Neutrophil (primary cell): ENCODE data around the gene SAGE1.
"Not testable (repeated sequence)": the region's sequence is repeated elsewhere in the genome, so short reads cannot be mapped to it uniquely, and the experiment has no call there.

Source experiments
- H3K27ac ChIP-seq: fragments of 200-600 bp; sonication (generic); 2 replicates; pipeline ENCODE4 v1.5.1; 2016; ENCODE audit warnings: mild to moderate bottlenecking, moderate library complexity
- H3K27me3 ChIP-seq: fragments of 200-600 bp; sonication (generic); 2 replicates; pipeline ENCODE4 v1.6.0; 2016; ENCODE audit warnings: mild to moderate bottlenecking
- H3K36me3 ChIP-seq: fragments of 200-600 bp; sonication (generic); 2 replicates; pipeline ENCODE4 v1.5.1; 2017
- H3K4me1 ChIP-seq, 2 experiments: fragments of 200-600 bp in 1 of 2; sonication (generic) in 1 of 2; 1 replicate in 1 of 2; 2 replicates in 1 of 2; pipeline versions ENCODE4 v1.5.1 to v1.6.1; 2013 to 2016; ENCODE audit warnings: low read depth in 1 of 2, low read length in 1 of 2, mild to moderate bottlenecking in 1 of 2, moderate library complexity in 1 of 2; ENCODE audit not compliant: control insufficient read depth in 1 of 2, insufficient read depth in 1 of 2
- H3K4me3 ChIP-seq, 2 experiments: fragments of 200-600 bp in 1 of 2; sonication (generic) in 1 of 2; 1 replicate in 1 of 2; 2 replicates in 1 of 2; pipeline ENCODE4 v1.5.1; 2013 to 2016; ENCODE audit warnings: low read depth in 1 of 2, low read length in 1 of 2, mild to moderate bottlenecking in 1 of 2, moderate library complexity in 1 of 2
- H3K9me3 ChIP-seq: fragments of 200-600 bp; sonication (generic); 2 replicates; pipeline ENCODE4 v1.5.1; 2016
- CTCF ChIP-seq: fragments of 200-600 bp; sonication (generic); IDR thresholded peaks from 2 replicates; pipeline ENCODE4 v1.5.1; 2016; ENCODE audit warnings: antibody characterized with exemption

Gene SAGE1

GRCh38 chrX:135893294-135893817 is at the start of gene SAGE1, which contains the start of gene CT45A10:
Gene SAGE1 (plus strand): TSS chrX:135893716. CDS start chrX:135896243, 2,527 bp downstream.
Gene CT45A10 (minus strand): TSS chrX:135893444. CDS start chrX:135885344, 8,100 bp downstream.
- Histone ChIP-seq H3K27ac (no peak within 1 kb of the TSS), H3K9me3 (no peaks in the 10 kb centered on the region), H3K4me1 (no peaks in the 10 kb centered on the region), H3K4me3 (no peak within 1 kb of the TSS), H3K27me3 (no peaks in the 10 kb centered on the region), H3K36me3 (no peaks in the 10 kb centered on the region)
- no peak for TF ChIP-seq CTCF

GRCh38 chrX:135854438-135854837 is 39.1 kb upstream of the SAGE1 start, which contains the start of gene CT45A8:
Gene CT45A8 (minus strand): TSS chrX:135854538. CDS start chrX:135850783, 3,755 bp downstream.
- H3K4me3 ChIP-seq, H3K4me1 ChIP-seq, H3K27ac ChIP-seq: not testable (repeated sequence)

GRCh38 chrX:135871712-135872111 is 21.8 kb upstream of the SAGE1 start, which contains the start of gene CT45A9:
Gene CT45A9 (minus strand): TSS chrX:135871812. CDS start chrX:135868061, 3,751 bp downstream.
- not testable (repeated sequence) for H3K27ac ChIP-seq, H3K27me3 ChIP-seq, H3K4me1 ChIP-seq, H3K36me3 ChIP-seq, H3K4me3 ChIP-seq, H3K9me3 ChIP-seq

More at GRCh38 chrX:135854438-135854837, 39.1 kb upstream of the SAGE1 start, which contains the start of gene CT45A8:
- H3K36me3 ChIP-seq, H3K9me3 ChIP-seq, H3K27me3 ChIP-seq: not testable (repeated sequence)

- H3K9me3 ChIP-seq, H3K36me3 ChIP-seq, H3K4me1 ChIP-seq, H3K4me3 ChIP-seq, H3K27me3 ChIP-seq, H3K27ac ChIP-seq: not testable (repeated sequence)
Observed at GRCh38 chrX:135882741-135883140, 10.8 kb upstream of the SAGE1 start.

GRCh38 chrX:135888230-135888629 is 5.3 kb upstream of the SAGE1 start:
- H3K4me3 ChIP-seq, H3K27ac ChIP-seq, H3K9me3 ChIP-seq, H3K36me3 ChIP-seq, H3K27me3 ChIP-seq, H3K4me1 ChIP-seq: not testable (repeated sequence)

GRCh38 chrX:135888976-135889375 is 4.5 kb upstream of the SAGE1 start:
- not testable (repeated sequence) for H3K27me3 ChIP-seq

GRCh38 chrX:135890087-135890585 is 3.4 kb upstream of the SAGE1 start:
- H3K4me3 ChIP-seq, result no peak overlapping the region
- H3K4me1 ChIP-seq, result no peaks in the 10 kb centered on the region
- no peaks in the 10 kb centered on the region for H3K27me3 ChIP-seq
- H3K36me3 ChIP-seq, result no peaks in the 10 kb centered on the region
- no peak overlapping the region for H3K27ac ChIP-seq
- TF ChIP-seq CTCF, result no peak
- H3K9me3 ChIP-seq, result no peaks in the 10 kb centered on the region

More at GRCh38 chrX:135888976-135889375, 4.5 kb upstream of the SAGE1 start:
- H3K36me3 ChIP-seq, H3K4me1 ChIP-seq, H3K27ac ChIP-seq, H3K4me3 ChIP-seq, H3K9me3 ChIP-seq: not testable (repeated sequence)

- no peaks in the 10 kb centered on the region for H3K4me1 ChIP-seq
- H3K36me3 ChIP-seq, result no peaks in the 10 kb centered on the region
- H3K9me3 ChIP-seq, result no peaks in the 10 kb centered on the region
- no peaks in the 10 kb centered on the region for H3K27me3 ChIP-seq
- no peak for TF ChIP-seq CTCF
- H3K4me3 ChIP-seq, result no peak overlapping the region
- H3K27ac ChIP-seq, result no peak overlapping the region
Observed at GRCh38 chrX:135892781-135893180, 735 bp upstream of the SAGE1 start.
